H9 (cell line): Measurements from ENCODE around the gene HGF. TPM values are rescaled to one million over a fixed set of nuclear protein-coding genes. Genes with fewer than 3 reads are reported as not detected.
A peak's percentile ranks its signal among the peaks of the same experiment; 100 is the strongest.

Source experiments
- DNase-seq: peaks from one replicate; pipeline ENCODE4 v3.0.0-alpha.2; 2017
- H2AFZ ChIP-seq: one replicate; pipeline ENCODE4 v1.6.1; 2013; ENCODE audit warnings: mild to moderate bottlenecking, low read length, control low read depth, moderate library complexity
- H2AK5ac ChIP-seq: 2 replicates; pipeline ENCODE4 v1.6.1; 2013; ENCODE audit warnings: low read length, control low read depth, mixed read lengths; ENCODE audit not compliant: insufficient read length
- H2BK120ac ChIP-seq: one replicate; pipeline ENCODE4 v1.6.1; 2013; ENCODE audit warnings: low read depth, mild to moderate bottlenecking, low read length, control low read depth, inconsistent platforms; ENCODE audit not compliant: poor library complexity, severe bottlenecking
- H2BK12ac ChIP-seq: 2 replicates; pipeline ENCODE4 v1.6.1; 2013; ENCODE audit warnings: low read length, control low read depth, mixed read lengths, low read depth; ENCODE audit not compliant: insufficient read length
- H2BK15ac ChIP-seq: 2 replicates; pipeline ENCODE4 v1.6.1; 2013; ENCODE audit warnings: low read depth, low read length, control low read depth
- H2BK20ac ChIP-seq: one replicate; pipeline ENCODE4 v1.6.1; 2013; ENCODE audit warnings: low read depth, mild to moderate bottlenecking, low read length, control low read depth, inconsistent platforms; ENCODE audit not compliant: poor library complexity, severe bottlenecking
- H2BK5ac ChIP-seq: 2 replicates; pipeline ENCODE4 v1.6.1; 2013; ENCODE audit warnings: low read length, control low read depth, mixed read lengths; ENCODE audit not compliant: insufficient read length
- H3K14ac ChIP-seq: 2 replicates; pipeline ENCODE4 v1.6.1; 2013; ENCODE audit warnings: low read length, control low read depth; ENCODE audit not compliant: insufficient read depth
- H3K18ac ChIP-seq: 2 replicates; pipeline ENCODE4 v1.6.1; 2013; ENCODE audit warnings: low read depth, mild to moderate bottlenecking, mixed read lengths, low read length, control low read depth; ENCODE audit not compliant: insufficient read length
- H3K23ac ChIP-seq: 2 replicates; pipeline ENCODE4 v1.6.1; 2013; ENCODE audit warnings: low read length, control low read depth, mixed read lengths, low read depth; ENCODE audit not compliant: insufficient read length
- H3K23me2 ChIP-seq: 2 replicates; pipeline ENCODE4 v1.6.1; 2013; ENCODE audit warnings: low read depth, mild to moderate bottlenecking, mixed read lengths, low read length, control low read depth; ENCODE audit not compliant: insufficient read length, poor library complexity, severe bottlenecking
- H3K27ac ChIP-seq: 2 replicates; pipeline ENCODE4 v1.5.1; 2013; ENCODE audit warnings: low read length, control low read depth, mixed read lengths, low read depth; ENCODE audit not compliant: insufficient read length
- H3K27me3 ChIP-seq: 2 replicates; pipeline ENCODE4 v1.6.1; 2013; ENCODE audit warnings: low read length, control low read depth, inconsistent platforms; ENCODE audit not compliant: insufficient read depth
- H3K4ac ChIP-seq: 2 replicates; pipeline ENCODE4 v1.6.1; 2013; ENCODE audit warnings: low read depth, mild to moderate bottlenecking, control low read depth, inconsistent platforms, low read length, moderate library complexity
- H3K4me1 ChIP-seq: 2 replicates; pipeline ENCODE4 v1.6.1; 2013; ENCODE audit warnings: low read length, control low read depth, inconsistent platforms; ENCODE audit not compliant: insufficient read depth
- H3K4me2 ChIP-seq: 2 replicates; pipeline ENCODE4 v1.6.1; 2013; ENCODE audit warnings: low read length, control low read depth, mixed read lengths; ENCODE audit not compliant: insufficient read length, insufficient read depth
- H3K56ac ChIP-seq: 2 replicates; pipeline ENCODE4 v1.6.1; 2013; ENCODE audit warnings: low read depth, mild to moderate bottlenecking, mixed read lengths, low read length, control low read depth; ENCODE audit not compliant: insufficient read length
- H3K79me1 ChIP-seq: 2 replicates; pipeline ENCODE4 v1.6.1; 2013; ENCODE audit warnings: low read depth, mild to moderate bottlenecking, moderate library complexity, low read length, control low read depth, inconsistent platforms; ENCODE audit not compliant: insufficient read depth, poor library complexity, severe bottlenecking
- H3K79me2 ChIP-seq: 2 replicates; pipeline ENCODE4 v1.6.1; 2013; ENCODE audit warnings: low read length, control low read depth, inconsistent platforms; ENCODE audit not compliant: insufficient read depth
- H3K9ac ChIP-seq: 2 replicates; pipeline ENCODE4 v1.6.1; 2013; ENCODE audit warnings: low read length, control low read depth, mixed read lengths; ENCODE audit not compliant: insufficient read length; ENCODE audit errors: extremely low read depth
- H3K9me3 ChIP-seq: one replicate; pipeline ENCODE4 v1.6.1; 2013; ENCODE audit warnings: low read depth, low read length, inconsistent platforms; ENCODE audit not compliant: control insufficient read depth
- H3T11ph ChIP-seq: one replicate; pipeline ENCODE4 v1.6.1; 2013; ENCODE audit warnings: mild to moderate bottlenecking, low read length, control low read depth, inconsistent platforms
- H4K20me1 ChIP-seq: one replicate; pipeline ENCODE4 v1.6.1; 2013; ENCODE audit not compliant: control insufficient read depth, insufficient read length, insufficient read depth
- H4K5ac ChIP-seq: 2 replicates; pipeline ENCODE4 v1.6.1; 2013; ENCODE audit warnings: low read depth, mild to moderate bottlenecking, mixed read lengths, low read length, control low read depth; ENCODE audit not compliant: insufficient read length
- H4K8ac ChIP-seq: replicated peaks from 2 replicates; pipeline ENCODE4 v1.6.1; 2013; ENCODE audit warnings: low read length, control low read depth, mixed read lengths, low read depth; ENCODE audit not compliant: insufficient read length
- H4K91ac ChIP-seq: 2 replicates; pipeline ENCODE4 v1.6.1; 2013; ENCODE audit warnings: low read depth, mild to moderate bottlenecking, moderate library complexity, mixed read lengths, low read length, control low read depth; ENCODE audit not compliant: insufficient read length
- H3K27ac Mint-ChIP-seq, 3 experiments: 2 replicates in 2 of 3; 3 replicates in 1 of 3; pipeline ENCODE4 v1.8.0; 2020 to 2021; ENCODE audit warnings: mixed read lengths in 3 of 3, mild to moderate bottlenecking in 1 of 3, moderate library complexity in 1 of 3
- H3K27me3 Mint-ChIP-seq: 2 replicates; pipeline ENCODE4 v1.8.0; 2021; ENCODE audit warnings: low read depth, mild to moderate bottlenecking, moderate library complexity, mixed read lengths
- H3K36me3 Mint-ChIP-seq, 3 experiments: 2 replicates in 2 of 3; 3 replicates in 1 of 3; pipeline ENCODE4 v1.8.0; 2020 to 2021; ENCODE audit warnings: low read depth in 3 of 3, mixed read lengths in 3 of 3; ENCODE audit not compliant: insufficient read depth in 1 of 3
- H3K4me1 Mint-ChIP-seq, 2 experiments: 2 replicates each; pipeline ENCODE4 v1.8.0; 2020; ENCODE audit warnings: mixed read lengths in 2 of 2
- H3K4me3 Mint-ChIP-seq, 2 experiments: 2 replicates in 1 of 2; 3 replicates in 1 of 2; pipeline ENCODE4 v1.8.0; 2020 to 2021; ENCODE audit warnings: mild to moderate bottlenecking in 2 of 2, mixed read lengths in 2 of 2, moderate library complexity in 1 of 2
- H3K9me3 Mint-ChIP-seq, 2 experiments: 2 replicates in 1 of 2; 3 replicates in 1 of 2; pipeline ENCODE4 v1.8.0; 2020; ENCODE audit warnings: mild to moderate bottlenecking in 2 of 2, mixed read lengths in 2 of 2, moderate library complexity in 1 of 2
- WGBS: extraction: QIAGEN DNeasy Blood & Tissue Kit; methylation state at CpG from one replicate; pipeline ENCODE4 v1.1.7; 2013; ENCODE audit warnings: missing lambda C conversion rate, low lambda C conversion rate, mixed read lengths; ENCODE audit not compliant: insufficient read length; ENCODE audit errors: extremely low coverage; 5-methylcytosine and 5-hydroxymethylcytosine counted together
- total RNA-seq: library from RNA; stranded (reverse); gene quantifications from 2 replicates; pipeline ENCODE4 v1.2.1, GENCODE V29; 2021
- TF ChIP-seq, protein P1 (sequence below): fragments of 200-600 bp; sonication (generic); conservative IDR thresholded peaks from 3 replicates; pipeline ENCODE4 v1.8.0; 2021; ENCODE audit warnings: antibody characterized with exemption, mild to moderate bottlenecking

Gene HGF
- total RNA-seq, 1 experiment from 2014 or later: 0.15 TPM

DNA sequence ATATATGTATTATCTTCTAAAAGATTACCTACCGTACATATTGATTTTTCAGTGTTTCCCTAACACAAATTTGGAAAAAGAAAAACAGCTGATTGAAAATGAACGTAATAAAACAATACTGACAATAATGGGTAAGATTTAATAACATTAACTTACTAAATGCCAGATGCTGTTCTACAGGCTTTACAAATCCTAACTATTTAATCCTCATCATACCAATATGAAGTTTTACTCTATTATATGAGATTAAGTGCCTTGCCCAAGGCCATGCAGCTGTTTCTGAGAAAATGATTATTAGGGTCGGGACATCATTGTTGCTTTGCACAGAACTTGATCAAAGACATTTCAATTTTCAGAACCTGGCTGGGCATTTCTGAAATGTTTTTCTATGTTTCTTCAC, 104.6 kb downstream of the HGF start:
- Histone ChIP-seq H4K20me1 (no peaks in the 10 kb centered on the region), H3K23me2 (no peaks in the 10 kb centered on the region), H2AK5ac (no peak overlapping the region), H3K23ac (no peak overlapping the region), H2AFZ (no peak overlapping the region), H3K4me2 (no peak overlapping the region), H2BK20ac (no peak overlapping the region), H3K4ac (no peak overlapping the region), H3K4me1 (no peaks in the 10 kb centered on the region; the same call in 1 of the 2 replicates), H3K9ac (no peak overlapping the region), H4K5ac (no peak overlapping the region), H4K91ac (no peak overlapping the region), H3K56ac (no peak overlapping the region), H3K79me2 (no peaks in the 10 kb centered on the region), H2BK15ac (no peak overlapping the region), H4K8ac (no peak overlapping the region), H2BK120ac (no peak overlapping the region), H2BK12ac (no peak overlapping the region), H3K27ac (no peak overlapping the region), H3K79me1 (no peaks in the 10 kb centered on the region), H3T11ph (no peak overlapping the region), H3K18ac (no peak overlapping the region), H3K27me3 (no peaks in the 10 kb centered on the region), H2BK5ac (no peak overlapping the region), H3K14ac (no peak overlapping the region), H3K9me3 (no peaks in the 10 kb centered on the region)
- Mint-ChIP-seq H3K27ac (peak overlapping the region in 1 of 3 experiments; percentile 57; a peak in 1 of 7 replicates), H3K9me3 (no peaks in the 10 kb centered on the region; a peak in 1 of 5 replicates), H3K27me3 (no peaks in the 10 kb centered on the region), H3K4me1 (peaks cover 46 to 49% of the 10 kb centered on the region in 2 experiments), H3K36me3 (peaks cover 0 to 2% (median 0%) of the 10 kb centered on the region in 3 experiments; a peak in 3 of 7 replicates), H3K4me3 (no peak overlapping the region)
- TF ChIP-seq, protein P1, sequence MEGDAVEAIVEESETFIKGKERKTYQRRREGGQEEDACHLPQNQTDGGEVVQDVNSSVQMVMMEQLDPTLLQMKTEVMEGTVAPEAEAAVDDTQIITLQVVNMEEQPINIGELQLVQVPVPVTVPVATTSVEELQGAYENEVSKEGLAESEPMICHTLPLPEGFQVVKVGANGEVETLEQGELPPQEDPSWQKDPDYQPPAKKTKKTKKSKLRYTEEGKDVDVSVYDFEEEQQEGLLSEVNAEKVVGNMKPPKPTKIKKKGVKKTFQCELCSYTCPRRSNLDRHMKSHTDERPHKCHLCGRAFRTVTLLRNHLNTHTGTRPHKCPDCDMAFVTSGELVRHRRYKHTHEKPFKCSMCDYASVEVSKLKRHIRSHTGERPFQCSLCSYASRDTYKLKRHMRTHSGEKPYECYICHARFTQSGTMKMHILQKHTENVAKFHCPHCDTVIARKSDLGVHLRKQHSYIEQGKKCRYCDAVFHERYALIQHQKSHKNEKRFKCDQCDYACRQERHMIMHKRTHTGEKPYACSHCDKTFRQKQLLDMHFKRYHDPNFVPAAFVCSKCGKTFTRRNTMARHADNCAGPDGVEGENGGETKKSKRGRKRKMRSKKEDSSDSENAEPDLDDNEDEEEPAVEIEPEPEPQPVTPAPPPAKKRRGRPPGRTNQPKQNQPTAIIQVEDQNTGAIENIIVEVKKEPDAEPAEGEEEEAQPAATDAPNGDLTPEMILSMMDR: no peak
- DNase-seq: no peak
- no CpG with 5 or more reads among the region's 3 CpGs for whole genome bisulfite sequencing
